HCT116 (cell line): ENCODE results near the gene SETD1B. TPM values are rescaled to one million over a fixed set of nuclear protein-coding genes. Genes with fewer than 3 reads are reported as not detected.

Experiments used
- ATAC-seq: fragments of 200-7000 bp; cut with Tn5 transposase; 2 replicates; pipeline ENCODE4 v1.9.1; 2020; ENCODE audit warnings: mild to moderate bottlenecking, moderate library complexity
- BruUV-seq: library from RNA; stranded (reverse); fragments of 400-500 nt; replicated peaks from 2 replicates; lab custom pipeline; 2021; lab: Mats Ljungman, UMichigan
- CTCF ChIA-PET: fragments of 300-600 bp; sonication (Branson Sonifier 250); formaldehyde crosslinking; loops from one replicate; lab custom pipeline; 2021; ENCODE audit warnings: antibody characterized with exemption; lab: Charles Lee
- POLR2A ChIA-PET: fragments of 300-600, 350-600 bp; sonication (Branson Sonifier 250); formaldehyde crosslinking; loops from one replicate; lab custom pipeline; 2021; ENCODE audit warnings: antibody characterized with exemption; lab: Charles Lee
- RAD21 ChIA-PET, 2 experiments: fragments of 300-600 bp; sonication (Branson Sonifier 250); formaldehyde crosslinking; loops; one replicate each; lab custom pipeline; 2023; ENCODE audit warnings: low total read pairs in 2 of 2; ENCODE audit not compliant: uncharacterized antibody in 2 of 2, unreplicated experiment in 2 of 2, low non-redundant PET in 1 of 2; lab: Charles Lee
- DNase-seq: peaks from one replicate; pipeline ENCODE4 v3.0.0-alpha.2; 2010; ENCODE audit warnings: low read depth, low spot score
- H2AFZ ChIP-seq: fragments of 200-600 bp; shearing (Covaris generic), sonication (generic); 2 replicates; pipeline ENCODE4 v1.6.1; 2017; ENCODE audit warnings: low read depth, mixed run types, mixed read lengths, antibody characterized with exemption, low read length; ENCODE audit not compliant: poor library complexity, severe bottlenecking
- H3K27ac ChIP-seq: 2 replicates; pipeline ENCODE4 v1.5.1; 2012; ENCODE audit warnings: low read depth, low read length
- H3K27me3 ChIP-seq: fragments of 200-600 bp; sonication (generic); 2 replicates; pipeline ENCODE4 v1.6.1; 2016; ENCODE audit warnings: mixed run types, low read length, mixed read lengths; ENCODE audit not compliant: insufficient read depth
- H3K36me3 ChIP-seq, 2 experiments: fragments of 200-500 bp in 1 of 2; fragments of 200-600 bp in 1 of 2; sonication (Bioruptor generic) in 1 of 2; sonication (generic) in 1 of 2; 2 replicates each; pipeline versions ENCODE4 v1.5.1 to v1.6.1; 2014 to 2016; ENCODE audit warnings: low read length in 2 of 2, inconsistent platforms in 1 of 2, mixed read lengths in 1 of 2, mixed run types in 1 of 2; ENCODE audit not compliant: insufficient read depth in 2 of 2, control insufficient read depth in 1 of 2
- H3K4me1 ChIP-seq, 2 experiments: fragments of 200-600 bp in 1 of 2; sonication (generic) in 1 of 2; 2 replicates each; pipeline versions ENCODE4 v1.5.1 to v1.6.1; 2012 to 2017; ENCODE audit warnings: low read length in 2 of 2, inconsistent platforms in 1 of 2, mild to moderate bottlenecking in 1 of 2, mixed read lengths in 1 of 2, mixed run types in 1 of 2, moderate library complexity in 1 of 2; ENCODE audit not compliant: insufficient read depth in 2 of 2, control insufficient read depth in 1 of 2
- H3K4me2 ChIP-seq: fragments of 200-600 bp; sonication (generic); 2 replicates; pipeline ENCODE4 v1.6.1; 2017; ENCODE audit warnings: mixed run types, low read length, mixed read lengths
- H3K4me3 ChIP-seq, 2 experiments: fragments of 200-600 bp in 1 of 2; sonication (generic) in 1 of 2; replicated peaks in 1 of 2; 2 replicates each; pipeline ENCODE4 v1.5.1; 2011 to 2016; ENCODE audit warnings: low read length in 2 of 2, control low read depth in 1 of 2, low read depth in 1 of 2, mild to moderate bottlenecking in 1 of 2, mixed read lengths in 1 of 2, mixed run types in 1 of 2
- H3K79me2 ChIP-seq: fragments of 200-600 bp; sonication (generic); 2 replicates; pipeline ENCODE4 v1.6.1; 2017; ENCODE audit warnings: mild to moderate bottlenecking, mixed run types, low read length, moderate library complexity, mixed read lengths; ENCODE audit not compliant: insufficient read depth
- H3K9ac ChIP-seq: fragments of 200-600 bp; sonication (generic); 2 replicates; pipeline ENCODE4 v1.6.1; 2016; ENCODE audit warnings: low read length, mixed read lengths
- H3K9me2 ChIP-seq: fragments of 200-600 bp; sonication (generic), shearing (Covaris generic); 2 replicates; pipeline ENCODE4 v1.6.1; 2017; ENCODE audit warnings: mixed run types, mild to moderate bottlenecking, moderate library complexity; ENCODE audit not compliant: insufficient read depth
- H3K9me3 ChIP-seq, 2 experiments: fragments of 200-500 bp in 1 of 2; fragments of 200-600 bp in 1 of 2; sonication (Bioruptor generic) in 1 of 2; sonication (generic) in 1 of 2; 2 replicates each; pipeline ENCODE4 v1.6.1; 2014 to 2017; ENCODE audit warnings: low read length in 2 of 2, mixed read lengths in 2 of 2, inconsistent platforms in 1 of 2, low read depth in 1 of 2, mild to moderate bottlenecking in 1 of 2, mixed run types in 1 of 2, moderate library complexity in 1 of 2; ENCODE audit not compliant: control insufficient read depth in 1 of 2, insufficient read depth in 1 of 2
- H4K20me1 ChIP-seq: fragments of 200-600 bp; sonication (generic), shearing (Covaris generic); 2 replicates; pipeline ENCODE4 v1.6.1; 2017; ENCODE audit warnings: mixed run types, mild to moderate bottlenecking, moderate library complexity; ENCODE audit not compliant: insufficient read depth
- CBX3 ChIP-seq: IDR thresholded peaks from 2 replicates; pipeline ENCODE4 v1.6.1; 2012; ENCODE audit warnings: low read depth
- EZH2phosphoT487 ChIP-seq: fragments of 200-600 bp; IDR thresholded peaks from 2 replicates; pipeline ENCODE4 v1.6.1; 2018; ENCODE audit warnings: antibody characterized with exemption, borderline replicate concordance
- POLR2A ChIP-seq: IDR thresholded peaks from 2 replicates; pipeline ENCODE4 v1.7.0; 2011; ENCODE audit warnings: borderline replicate concordance; ENCODE audit not compliant: insufficient read depth, insufficient read length; ENCODE audit errors: extremely low read depth
- POLR2AphosphoS5 ChIP-seq: IDR thresholded peaks from 2 replicates; pipeline ENCODE4 v1.6.1; 2011; ENCODE audit warnings: mild to moderate bottlenecking, low read depth, low read length, moderate library complexity
- SIN3A ChIP-seq: IDR thresholded peaks from 2 replicates; pipeline ENCODE4 v1.6.1; 2012; ENCODE audit warnings: low read depth
- YY1 ChIP-seq: IDR thresholded peaks from 2 replicates; pipeline ENCODE4 v1.6.1; 2011; ENCODE audit warnings: low read length, low read depth, moderate library complexity, mild to moderate bottlenecking; ENCODE audit not compliant: insufficient replicate concordance; ENCODE audit errors: extremely low read depth
- ZFX ChIP-seq: fragments of 450-650 bp; IDR thresholded peaks from 2 replicates; pipeline ENCODE4 v1.6.1; 2017
- intact Hi-C: fragments of 100-400 bp; cut with micrococcal nuclease; formaldehyde crosslinking; loops from 2 replicates; pipeline ENCODE4 v1.10.0; 2022
- total RNA-seq: library from RNA; stranded (reverse); gene quantifications from one replicate; pipeline ENCODE4 v1.2.1, GENCODE V29; 2021; ENCODE audit not compliant: unreplicated experiment
- TF ChIP-seq, protein P1 (sequence below): IDR thresholded peaks from 2 replicates; pipeline ENCODE4 v1.6.1; 2012

SETD1B gene
- total RNA-seq, 1 experiment from 2014 or later = 17.5 TPM

DNA sequence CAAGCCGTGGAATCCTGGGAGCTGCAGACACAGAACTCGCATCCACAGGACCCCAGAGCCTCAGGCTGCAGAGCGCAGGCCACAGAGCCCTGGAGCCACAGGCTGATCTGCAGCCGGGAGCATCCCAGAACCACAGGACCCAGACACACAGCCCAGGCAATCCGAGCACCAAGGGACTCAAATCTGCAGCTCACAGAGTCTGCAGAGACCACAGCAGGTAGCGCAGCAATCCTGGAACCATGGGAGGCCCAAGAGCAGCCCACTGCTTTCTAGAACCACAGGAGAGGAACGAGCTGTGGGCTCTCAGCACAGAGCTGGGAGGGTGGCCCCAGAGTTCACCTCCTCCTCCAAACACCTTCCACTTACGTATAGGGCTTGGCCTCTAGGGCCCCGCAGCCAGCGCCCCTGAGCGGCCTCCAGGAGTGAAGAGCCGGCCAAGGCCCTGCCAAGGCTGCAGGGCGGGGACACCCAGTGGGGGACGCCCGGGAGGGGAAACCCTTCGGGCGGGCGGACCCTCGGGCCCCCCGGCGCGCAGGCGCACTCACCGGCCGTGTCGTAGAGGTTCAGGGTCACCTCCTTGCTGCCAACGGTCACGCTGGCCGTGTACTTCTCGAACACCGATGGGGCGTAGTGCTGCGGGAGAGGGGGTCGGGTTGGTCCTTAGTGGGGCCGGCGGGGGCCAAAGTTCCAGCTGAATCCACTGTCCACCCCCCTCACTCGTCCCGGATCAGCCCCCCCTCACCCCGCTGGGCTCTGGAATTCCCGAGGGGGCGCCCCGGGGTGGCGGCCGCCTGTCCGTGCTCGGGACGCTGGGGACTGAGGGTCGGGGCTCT is 11.0 kb upstream of the SETD1B start:
- TSS peak; percentile 31 for BruUV-seq
- no peaks in the 10 kb centered on the region for H3K27me3 ChIP-seq
- H2AFZ ChIP-seq = no peak overlapping the region
- 0 out of 4 replicates have a peak, but pooled peaks cover 2 to 9% of the 10 kb centered on the region in 2 experiments for H3K36me3 ChIP-seq
- intact Hi-C loops = no loop called here
- H3K79me2 ChIP-seq = peaks cover 65% of the 10 kb centered on the region
- H3K9me3 ChIP-seq = no peaks in the 10 kb centered on the region
- POLR2A ChIA-PET = interaction anchor here (1.0 to 6.1 kb wide), 5 partner anchors 9 to 240 kb away, joined by 3 to 38 read pairs (median 6); partner anchors contain the start of gene PSMD9
- RAD21 ChIA-PET = interaction anchor here (2.2 to 4.2 kb wide), 3 partner anchors 8 to 96 kb away, joined by 11 to 22 read pairs (median 19); partner anchors contain the start of gene PSMD9 (in 1 of the 2)
- DNase-seq = no peak
- peak overlapping the region; percentile 100 for H3K27ac ChIP-seq
- H3K9me2 ChIP-seq = no peaks in the 10 kb centered on the region
- CTCF ChIA-PET = interaction anchor here (1.1 to 6.9 kb wide), 10 partner anchors 8 to 126 kb away, joined by 3 to 149 read pairs (median 18); partner anchors contain the start of genes CFAP251, PSMD9 and SETD1B
- peak; percentile 7; the same call in 1 of the 2 replicates for TF ChIP-seq POLR2AphosphoS5
- peak; percentile 36; the same call in 1 of the 2 replicates for TF ChIP-seq ZFX
- no peak for TF ChIP-seq CBX3
- no peak for TF ChIP-seq SIN3A
- no peak for TF ChIP-seq EZH2phosphoT487
- TF ChIP-seq, all 23 proteins: peak for 2
- peaks cover 59 to 92% of the 10 kb centered on the region in 2 experiments for H3K4me1 ChIP-seq
- H3K4me2 ChIP-seq = peak overlapping the region; percentile 91
- no peaks in the 10 kb centered on the region for H4K20me1 ChIP-seq
- no peak for ATAC-seq
- peak overlapping the region; percentile 90 to 91 for H3K4me3 ChIP-seq
- peak overlapping the region; percentile 96 for H3K9ac ChIP-seq

DNA sequence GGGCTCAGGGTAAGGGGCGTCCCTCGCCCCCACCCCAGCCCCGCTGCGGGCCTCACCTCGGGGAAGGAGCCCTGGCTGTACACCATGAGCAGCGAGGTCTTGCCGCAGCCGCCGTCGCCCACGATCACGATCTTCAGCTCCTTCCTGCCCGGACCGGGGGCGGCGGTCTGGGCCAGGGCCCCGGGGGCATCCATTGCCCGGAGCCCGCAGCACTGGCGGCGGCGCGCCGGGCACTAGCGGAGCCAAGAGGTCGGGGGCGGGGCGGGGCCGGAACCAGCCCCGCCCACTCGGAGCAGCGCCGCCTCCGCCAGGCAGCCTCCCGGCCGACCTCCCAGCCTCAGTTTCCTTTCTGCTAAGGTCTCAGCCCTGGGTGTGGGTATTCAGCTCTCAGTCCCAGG is 10.4 kb upstream of the SETD1B start, which contains the start of gene RHOF:
RHOF (minus strand) TSS at position 249 of the 398 bp plus-strand sequence; CDS start at position 194, 55 bp downstream.
- ChIA-PET CTCF (interaction anchor here (1.0 to 6.9 kb wide), 21 partner anchors 8 to 241 kb away, joined by 3 to 149 read pairs (median 16); partner anchors contain the start of genes CFAP251, PSMD9, SETD1B and TMEM120B), POLR2A (interaction anchor here (0.8 to 6.1 kb wide), 10 partner anchors 10 to 99 kb away, joined by 3 to 38 read pairs (median 6); partner anchors contain the start of gene PSMD9), RAD21 (interaction anchor here (0.6 to 4.2 kb wide), 10 partner anchors 8 to 107 kb away, joined by 3 to 22 read pairs (median 6); partner anchors contain the start of gene PSMD9 (in 2 of the 2))
- DNase-seq (no peak), ATAC-seq (peak; percentile 38)
- H3K4me2 ChIP-seq = peak within 1 kb of the TSS; percentile 91
- no peaks in the 10 kb centered on the region for H4K20me1 ChIP-seq
- H3K9me3 ChIP-seq = no peaks in the 10 kb centered on the region
- peaks cover 60 to 92% of the 10 kb centered on the region in 2 experiments for H3K4me1 ChIP-seq
- 0 out of 4 replicates have a peak, but pooled peaks cover under 1 to 7% of the 10 kb centered on the region in 2 experiments for H3K36me3 ChIP-seq
- peak; percentile 96 for TF ChIP-seq POLR2AphosphoS5
- TF ChIP-seq, protein P1, sequence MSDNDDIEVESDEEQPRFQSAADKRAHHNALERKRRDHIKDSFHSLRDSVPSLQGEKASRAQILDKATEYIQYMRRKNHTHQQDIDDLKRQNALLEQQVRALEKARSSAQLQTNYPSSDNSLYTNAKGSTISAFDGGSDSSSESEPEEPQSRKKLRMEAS = no peak
- TF ChIP-seq YY1 = peak; percentile 34
- peak; percentile 57 for TF ChIP-seq POLR2A
- H2AFZ ChIP-seq = no peak within 1 kb of the TSS
- BruUV-seq = no TSS peak
- peak within 1 kb of the TSS; percentile 100 for H3K27ac ChIP-seq
- peak within 1 kb of the TSS; percentile 96 for H3K9ac ChIP-seq
- H3K4me3 ChIP-seq = peak within 1 kb of the TSS; percentile 90 to 91
- H3K9me2 ChIP-seq = no peaks in the 10 kb centered on the region
- no peaks in the 10 kb centered on the region for H3K27me3 ChIP-seq
- intact Hi-C loops = no loop called here
- H3K79me2 ChIP-seq = peaks cover 65% of the 10 kb centered on the region
